Measurements from ENCODE around the gene RAMP1. TPM values are rescaled to one million over a fixed set of nuclear protein-coding genes. Genes with fewer than 3 reads are reported as not detected.

The RAMP1 gene
- total RNA-seq, 1 experiment from 2014 or later: 23.4 TPM

DNA sequence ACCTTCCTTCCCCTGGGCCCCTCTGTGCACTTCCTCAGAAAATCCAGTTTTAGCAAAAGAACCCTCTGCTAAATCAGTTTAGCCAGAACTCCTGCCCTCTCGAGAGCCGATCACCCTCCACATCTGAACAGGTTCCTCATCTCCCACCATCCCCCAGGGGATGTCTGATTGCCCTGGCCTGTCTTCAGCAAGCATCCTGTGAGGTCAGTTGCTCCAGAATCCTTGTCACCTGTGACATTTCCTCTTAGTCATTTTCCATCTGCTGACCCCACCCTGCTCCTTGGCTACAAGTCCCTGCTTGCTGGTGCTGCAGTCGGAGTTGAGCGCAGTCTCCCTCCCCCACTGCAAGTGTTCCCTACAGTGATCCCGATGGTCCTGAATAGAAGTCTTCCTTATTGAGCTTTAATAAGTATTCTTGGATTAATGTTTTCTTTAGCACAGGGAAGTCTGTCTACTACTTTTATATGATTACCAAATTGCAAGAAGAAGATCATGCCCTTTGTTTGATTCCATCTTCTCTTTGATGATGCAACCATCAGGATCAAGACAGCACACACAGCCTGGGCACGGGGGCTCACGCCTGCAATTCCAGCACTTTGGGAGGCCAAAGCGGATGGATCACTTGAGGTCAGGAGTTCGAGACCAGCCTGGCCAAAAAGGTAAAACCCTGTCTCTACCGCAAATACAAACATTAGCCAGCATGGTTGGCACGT, 76.5 kb downstream of the RAMP1 start:
- CTCF ChIA-PET: interaction anchor here (0.6 kb wide), 1 partner anchor 12 kb away, joined by 3 read pairs; no protein-coding TSS in a partner anchor
- RAD21 ChIA-PET (ENCODE audit: low non-redundant PET in 1 of 2, low total read pairs in 2 of 2, uncharacterized antibody in 2 of 2, unreplicated experiment in 2 of 2): no interaction called here
- H3K27ac ChIP-seq (ENCODE audit: low read depth, low read length): no peak overlapping the region
- no peak overlapping the region for H2AFZ ChIP-seq (ENCODE audit: low read depth, low read length, poor library complexity, severe bottlenecking)
- POLR2A ChIA-PET: interaction anchor here (0.5 kb wide), 2 partner anchors 71 to 72 kb away, joined by 3 to 4 read pairs; no protein-coding TSS in a partner anchor
- peaks cover 10 to 14% of the 10 kb centered on the region in 2 experiments; a peak in 3 of 4 replicates for H3K4me1 ChIP-seq (ENCODE audit: control insufficient read depth in 1 of 2, insufficient read depth in 2 of 2, low read length in 2 of 2)
- no peaks in the 10 kb centered on the region for H3K36me3 ChIP-seq (ENCODE audit: control insufficient read depth in 1 of 2, insufficient read depth in 2 of 2, low read length in 2 of 2)
- no TSS peak for BruUV-seq (replicated peaks)
- H3K9me2 ChIP-seq (ENCODE audit: insufficient read depth): no peaks in the 10 kb centered on the region
- DNase-seq (ENCODE audit: low read depth, low spot score): peak; percentile 26
- H3K79me2 ChIP-seq (ENCODE audit: insufficient read depth, low read length): no peaks in the 10 kb centered on the region
- peaks cover 0 to under 1% of the 10 kb centered on the region in 2 experiments; a peak in 1 of 4 replicates for H3K9me3 ChIP-seq (ENCODE audit: control insufficient read depth in 1 of 2, insufficient read depth in 1 of 2, low read depth in 1 of 2, low read length in 2 of 2)
- H4K20me1 ChIP-seq (ENCODE audit: insufficient read depth): no peaks in the 10 kb centered on the region
- no peaks in the 10 kb centered on the region for H3K27me3 ChIP-seq (ENCODE audit: insufficient read depth, low read length)
- H3K4me3 ChIP-seq (replicated peaks in 1 of 2; ENCODE audit: low read depth in 1 of 2, low read length in 2 of 2): no peak overlapping the region
- peak overlapping the region; percentile 53 for H3K4me2 ChIP-seq (ENCODE audit: low read length)
- intact Hi-C loops (cut with micrococcal nuclease): no loop called here
- ATAC-seq: peak; percentile 25; the same call in 1 of the 2 replicates
- no peak overlapping the region for H3K9ac ChIP-seq (ENCODE audit: low read length)
- TF ChIP-seq, protein P1, sequence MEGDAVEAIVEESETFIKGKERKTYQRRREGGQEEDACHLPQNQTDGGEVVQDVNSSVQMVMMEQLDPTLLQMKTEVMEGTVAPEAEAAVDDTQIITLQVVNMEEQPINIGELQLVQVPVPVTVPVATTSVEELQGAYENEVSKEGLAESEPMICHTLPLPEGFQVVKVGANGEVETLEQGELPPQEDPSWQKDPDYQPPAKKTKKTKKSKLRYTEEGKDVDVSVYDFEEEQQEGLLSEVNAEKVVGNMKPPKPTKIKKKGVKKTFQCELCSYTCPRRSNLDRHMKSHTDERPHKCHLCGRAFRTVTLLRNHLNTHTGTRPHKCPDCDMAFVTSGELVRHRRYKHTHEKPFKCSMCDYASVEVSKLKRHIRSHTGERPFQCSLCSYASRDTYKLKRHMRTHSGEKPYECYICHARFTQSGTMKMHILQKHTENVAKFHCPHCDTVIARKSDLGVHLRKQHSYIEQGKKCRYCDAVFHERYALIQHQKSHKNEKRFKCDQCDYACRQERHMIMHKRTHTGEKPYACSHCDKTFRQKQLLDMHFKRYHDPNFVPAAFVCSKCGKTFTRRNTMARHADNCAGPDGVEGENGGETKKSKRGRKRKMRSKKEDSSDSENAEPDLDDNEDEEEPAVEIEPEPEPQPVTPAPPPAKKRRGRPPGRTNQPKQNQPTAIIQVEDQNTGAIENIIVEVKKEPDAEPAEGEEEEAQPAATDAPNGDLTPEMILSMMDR (IDR thresholded peaks at IDR 0.05 in 2 of 3, conservative IDR thresholded peaks at IDR 0.05 in 1 of 3; ENCODE audit: borderline replicate concordance in 1 of 3, insufficient read depth in 1 of 3, low read depth in 2 of 3, low read length in 2 of 3): no peak
- peak; percentile 54 for TF ChIP-seq JUND (IDR thresholded peaks at IDR 0.05)
- no peak for TF ChIP-seq RAD21 (IDR thresholded peaks at IDR 0.05; ENCODE audit: low read depth)
- peak; percentile 35; the same call in 1 of the 2 replicates for TF ChIP-seq CBX3 (IDR thresholded peaks at IDR 0.05; ENCODE audit: low read depth)
- TF ChIP-seq, protein P2, sequence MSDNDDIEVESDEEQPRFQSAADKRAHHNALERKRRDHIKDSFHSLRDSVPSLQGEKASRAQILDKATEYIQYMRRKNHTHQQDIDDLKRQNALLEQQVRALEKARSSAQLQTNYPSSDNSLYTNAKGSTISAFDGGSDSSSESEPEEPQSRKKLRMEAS (IDR thresholded peaks at IDR 0.05): peak; percentile 41; the same call in 1 of the 2 replicates
- peak; percentile 56; the same call in 1 of the 2 replicates for TF ChIP-seq CEBPB (IDR thresholded peaks at IDR 0.05; ENCODE audit: low read depth)
- 0 out of 2 replicates have a peak, but pooled peaks have one; percentile 39 for TF ChIP-seq SIN3A (IDR thresholded peaks at IDR 0.05; ENCODE audit: low read depth)
- peak; percentile 33; the same call in 1 of the 2 replicates for TF ChIP-seq POLR2AphosphoS5 (IDR thresholded peaks at IDR 0.05; ENCODE audit: low read depth, low read length)
- TF ChIP-seq ZFX (IDR thresholded peaks at IDR 0.05): no peak
- TF ChIP-seq EZH2 (IDR thresholded peaks at IDR 0.05): no peak
- TF ChIP-seq, protein P3, sequence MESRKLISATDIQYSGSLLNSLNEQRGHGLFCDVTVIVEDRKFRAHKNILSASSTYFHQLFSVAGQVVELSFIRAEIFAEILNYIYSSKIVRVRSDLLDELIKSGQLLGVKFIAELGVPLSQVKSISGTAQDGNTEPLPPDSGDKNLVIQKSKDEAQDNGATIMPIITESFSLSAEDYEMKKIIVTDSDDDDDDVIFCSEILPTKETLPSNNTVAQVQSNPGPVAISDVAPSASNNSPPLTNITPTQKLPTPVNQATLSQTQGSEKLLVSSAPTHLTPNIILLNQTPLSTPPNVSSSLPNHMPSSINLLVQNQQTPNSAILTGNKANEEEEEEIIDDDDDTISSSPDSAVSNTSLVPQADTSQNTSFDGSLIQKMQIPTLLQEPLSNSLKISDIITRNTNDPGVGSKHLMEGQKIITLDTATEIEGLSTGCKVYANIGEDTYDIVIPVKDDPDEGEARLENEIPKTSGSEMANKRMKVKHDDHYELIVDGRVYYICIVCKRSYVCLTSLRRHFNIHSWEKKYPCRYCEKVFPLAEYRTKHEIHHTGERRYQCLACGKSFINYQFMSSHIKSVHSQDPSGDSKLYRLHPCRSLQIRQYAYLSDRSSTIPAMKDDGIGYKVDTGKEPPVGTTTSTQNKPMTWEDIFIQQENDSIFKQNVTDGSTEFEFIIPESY (IDR thresholded peaks at IDR 0.05; ENCODE audit: extremely low read depth, insufficient replicate concordance, low read length): no peak
- TF ChIP-seq SRF (IDR thresholded peaks at IDR 0.05; ENCODE audit: low read depth): 0 out of 2 replicates have a peak, but pooled peaks have one; percentile 13
- TF ChIP-seq ELF1 (IDR thresholded peaks at IDR 0.05; ENCODE audit: borderline replicate concordance, low read depth): no peak
- no peak for TF ChIP-seq ZNF274 (IDR thresholded peaks at IDR 0.05; ENCODE audit: low read depth, low read length)
- TF ChIP-seq TCF7L2 (IDR thresholded peaks at IDR 0.05; ENCODE audit: borderline replicate concordance, extremely low read depth, insufficient read depth, insufficient read length): no peak
- no peak for TF ChIP-seq EGR1 (IDR thresholded peaks at IDR 0.05; ENCODE audit: low read depth)
- TF ChIP-seq YY1 (IDR thresholded peaks at IDR 0.05; ENCODE audit: extremely low read depth, insufficient replicate concordance, low read depth, low read length): no peak
- no peak for TF ChIP-seq EZH2phosphoT487 (IDR thresholded peaks at IDR 0.05; ENCODE audit: borderline replicate concordance)
- TF ChIP-seq FOSL1 (IDR thresholded peaks at IDR 0.05; ENCODE audit: low read depth): peak; percentile 56
- peak; percentile 72 for TF ChIP-seq SP1 (IDR thresholded peaks at IDR 0.05; ENCODE audit: low read depth)
- no peak for TF ChIP-seq POLR2A (IDR thresholded peaks at IDR 0.05; ENCODE audit: borderline replicate concordance, extremely low read depth, insufficient read depth, insufficient read length)
